Smooth muscle cell (in vitro differentiated cells): Measurements from ENCODE around the gene DCTD. TPM values are rescaled to one million over a fixed set of nuclear protein-coding genes. Genes with fewer than 3 reads are reported as not detected.

Experiments used
- DNase-seq: peaks from one replicate; lab custom pipeline; 2025; ENCODE audit not compliant: unreplicated experiment; lab: John Stamatoyannopoulos, UW
- H2AFZ ChIP-seq: fragments of 200-600 bp; sonication (generic); 2 replicates; pipeline ENCODE4 v1.6.0; 2016; ENCODE audit warnings: antibody characterized with exemption, low read depth, mild to moderate bottlenecking
- H3F3A ChIP-seq: fragments of 200-600 bp; sonication (generic); 2 replicates; pipeline ENCODE4 v1.6.0; 2017; ENCODE audit warnings: antibody characterized with exemption, low read depth
- H3K27ac ChIP-seq: fragments of 200-600 bp; sonication (generic); 2 replicates; pipeline ENCODE4 v1.5.1; 2016; ENCODE audit warnings: low read depth, mild to moderate bottlenecking
- H3K27me3 ChIP-seq: fragments of 200-600 bp; sonication (generic); 2 replicates; pipeline ENCODE4 v1.6.1; 2016; ENCODE audit warnings: low read depth, mild to moderate bottlenecking
- H3K36me3 ChIP-seq: fragments of 200-600 bp; sonication (generic); 2 replicates; pipeline ENCODE4 v1.5.1; 2016; ENCODE audit warnings: low read depth
- H3K4me1 ChIP-seq: fragments of 200-600 bp; sonication (generic); 2 replicates; pipeline ENCODE4 v1.5.1; 2016; ENCODE audit warnings: low read depth
- H3K4me2 ChIP-seq: fragments of 200-600 bp; sonication (generic); 2 replicates; pipeline ENCODE4 v1.6.0; 2016; ENCODE audit warnings: mild to moderate bottlenecking
- H3K4me3 ChIP-seq: fragments of 200-600 bp; sonication (generic); 2 replicates; pipeline ENCODE4 v1.5.1; 2016; ENCODE audit warnings: mild to moderate bottlenecking
- H3K79me2 ChIP-seq: fragments of 200-600 bp; sonication (generic); 2 replicates; pipeline ENCODE4 v1.6.0; 2016; ENCODE audit warnings: low read depth, mild to moderate bottlenecking
- H3K9ac ChIP-seq: fragments of 200-600 bp; sonication (generic); 2 replicates; pipeline ENCODE4 v1.6.0; 2016; ENCODE audit warnings: low read depth
- H3K9me3 ChIP-seq: fragments of 200-600 bp; sonication (generic); replicated peaks from 2 replicates; pipeline ENCODE4 v1.5.1; 2016; ENCODE audit warnings: low read depth
- H4K20me1 ChIP-seq: fragments of 200-600 bp; sonication (generic); 2 replicates; pipeline ENCODE4 v1.6.0; 2016; ENCODE audit warnings: low read depth
- CTCF ChIP-seq: fragments of 200-600 bp; sonication (generic); IDR thresholded peaks from 2 replicates; pipeline ENCODE4 v1.5.1; 2017; ENCODE audit warnings: borderline replicate concordance, mild to moderate bottlenecking, antibody characterized with exemption; ENCODE audit not compliant: insufficient read depth, poor library complexity, severe bottlenecking
- WGBS: methylation state at CpG from one replicate; pipeline ENCODE4 v1.1.7; 2016; ENCODE audit warnings: low lambda C conversion rate; 5-methylcytosine and 5-hydroxymethylcytosine counted together
- polyA plus RNA-seq: library from polyadenylated mRNA; unstranded; fragments of >200 nt; fragmentation: Nextera tagmentation; extraction: Ambion mirVana; gene quantifications from 2 replicates; pipeline ENCODE4 v1.2.1, GENCODE V29; 2016
- total RNA-seq: library from RNA; depleted of rRNA; stranded (reverse); fragments of >200 nt; gene quantifications from 2 replicates; pipeline ENCODE4 v1.2.3, GENCODE V29; 2014

DCTD gene
- total and polyA plus RNA-seq, 2 experiments from 2014 or later = 84.4 to 85.3 TPM

GRCh38 chr4:182884040-182884439 is 33.1 kb downstream of the DCTD start:
- TF ChIP-seq CTCF = no peak
- no peaks in the 10 kb centered on the region for H4K20me1 ChIP-seq
- peaks cover 10% of the 10 kb centered on the region for H3K36me3 ChIP-seq
- H3K4me2 ChIP-seq = no peak overlapping the region
- H3K27me3 ChIP-seq = no peaks in the 10 kb centered on the region
- no peak overlapping the region for H2AFZ ChIP-seq
- H3K9me3 ChIP-seq = no peaks in the 10 kb centered on the region
- no peak overlapping the region for H3K9ac ChIP-seq
- no peak overlapping the region for H3K27ac ChIP-seq
- H3K4me3 ChIP-seq = no peak overlapping the region
- no peak for DNase-seq
- no peaks in the 10 kb centered on the region for H3F3A ChIP-seq
- no peaks in the 10 kb centered on the region for H3K4me1 ChIP-seq
- H3K79me2 ChIP-seq = no peaks in the 10 kb centered on the region
- 96% methylated on average over 3 of the region's 3 CpGs for WGBS

GRCh38 chr4:182883351-182883750 is 33.8 kb downstream of the DCTD start:
- no peaks in the 10 kb centered on the region for H3K4me1 ChIP-seq
- no peak for TF ChIP-seq CTCF
- no peak overlapping the region for H3K9ac ChIP-seq
- no peak overlapping the region for H2AFZ ChIP-seq
- no peaks in the 10 kb centered on the region for H3K27me3 ChIP-seq
- no peak overlapping the region for H3K4me2 ChIP-seq
- H3K79me2 ChIP-seq = no peaks in the 10 kb centered on the region
- H3K36me3 ChIP-seq = peaks cover 10% of the 10 kb centered on the region
- whole genome bisulfite sequencing = over 99% methylated on average over 8 of the region's 8 CpGs
- no peaks in the 10 kb centered on the region for H3K9me3 ChIP-seq
- no peak overlapping the region for H3K4me3 ChIP-seq
- H3F3A ChIP-seq = no peaks in the 10 kb centered on the region
- H4K20me1 ChIP-seq = no peaks in the 10 kb centered on the region
- DNase-seq = no peak
- H3K27ac ChIP-seq = no peak overlapping the region

DNA sequence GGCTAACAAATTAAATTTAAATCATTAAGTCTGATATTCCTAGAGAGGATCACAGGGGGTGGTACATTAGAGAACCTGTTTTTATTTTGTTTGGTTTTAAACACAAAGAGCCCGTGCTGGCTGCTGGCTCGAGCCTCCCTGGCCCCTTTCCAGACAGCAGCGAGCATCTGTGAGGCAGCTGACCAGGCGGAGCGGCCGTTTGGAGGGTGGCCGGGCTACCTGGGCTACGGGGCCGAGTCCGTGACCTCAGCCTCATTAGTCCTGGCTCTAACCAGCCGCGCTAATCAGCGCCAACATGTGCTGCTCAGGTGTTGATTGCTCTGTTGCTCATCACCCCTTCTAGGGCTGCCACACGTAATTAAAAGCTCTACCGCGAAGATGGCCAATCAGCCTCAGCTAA is 35.3 kb downstream of the DCTD start:
- no peak overlapping the region for H3K9ac ChIP-seq
- H3K27ac ChIP-seq = no peak overlapping the region
- H3K4me2 ChIP-seq = no peak overlapping the region
- no peaks in the 10 kb centered on the region for H3F3A ChIP-seq
- no peaks in the 10 kb centered on the region for H3K27me3 ChIP-seq
- no peak overlapping the region for H2AFZ ChIP-seq
- no peaks in the 10 kb centered on the region for H3K9me3 ChIP-seq
- DNase-seq = no peak
- H3K79me2 ChIP-seq = no peaks in the 10 kb centered on the region
- H3K36me3 ChIP-seq = peaks cover 10% of the 10 kb centered on the region
- H3K4me3 ChIP-seq = no peak overlapping the region
- H4K20me1 ChIP-seq = no peaks in the 10 kb centered on the region
- no peak for TF ChIP-seq CTCF
- H3K4me1 ChIP-seq = no peaks in the 10 kb centered on the region
- 96% methylated on average over 16 of the region's 16 CpGs for WGBS
